ENCODE measurements around the gene PLXNA4. TPM values are rescaled to one million over a fixed set of nuclear protein-coding genes. Genes with fewer than 3 reads are reported as not detected.
"Not testable (repeated sequence)": the region's sequence is repeated elsewhere in the genome, so short reads cannot be mapped to it uniquely, and the experiment has no call there.

The PLXNA4 gene
- total RNA-seq, 2 experiments from 2014 or later = 0.75 to 0.85 TPM

DNA sequence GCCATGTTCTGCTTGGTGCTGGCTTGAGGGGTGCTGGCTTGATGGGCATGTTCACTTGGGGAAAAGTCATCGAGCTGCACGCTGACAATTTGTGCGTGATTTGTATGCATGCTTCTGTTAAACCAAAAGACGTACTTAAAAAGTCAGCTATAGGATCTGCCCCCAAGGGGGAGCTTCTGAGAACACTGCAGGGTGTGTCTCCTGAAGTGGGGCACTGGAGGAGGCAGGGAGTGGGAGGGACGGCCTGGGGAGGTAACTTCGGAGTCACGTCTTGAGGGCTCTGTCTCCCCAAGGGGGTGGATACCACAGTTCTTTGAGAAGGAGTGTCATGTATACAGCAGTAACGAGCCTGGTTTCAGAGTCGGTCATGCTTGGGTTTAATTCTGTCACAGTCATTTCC, 406.5 kb downstream of the PLXNA4 start:
- CTCF ChIA-PET = no interaction called here
- H3K27me3 ChIP-seq (ENCODE audit: control insufficient read depth in 1 of 2, insufficient read depth in 2 of 2, low read length in 2 of 2) = peaks cover 0 to 2% of the 10 kb centered on the region in 2 experiments
- H3K9me3 ChIP-seq (ENCODE audit: control insufficient read depth in 1 of 2, insufficient read depth in 1 of 2, low read length in 2 of 2) = peaks cover 0 to 10% of the 10 kb centered on the region in 2 experiments
- intact Hi-C loops (cut with DNase I, micrococcal nuclease) = no loop called here
- POLR2A ChIA-PET = no interaction called here
- H3K9me3 Mint-ChIP-seq = no peaks in the 10 kb centered on the region
- TF ChIP-seq, protein P1, sequence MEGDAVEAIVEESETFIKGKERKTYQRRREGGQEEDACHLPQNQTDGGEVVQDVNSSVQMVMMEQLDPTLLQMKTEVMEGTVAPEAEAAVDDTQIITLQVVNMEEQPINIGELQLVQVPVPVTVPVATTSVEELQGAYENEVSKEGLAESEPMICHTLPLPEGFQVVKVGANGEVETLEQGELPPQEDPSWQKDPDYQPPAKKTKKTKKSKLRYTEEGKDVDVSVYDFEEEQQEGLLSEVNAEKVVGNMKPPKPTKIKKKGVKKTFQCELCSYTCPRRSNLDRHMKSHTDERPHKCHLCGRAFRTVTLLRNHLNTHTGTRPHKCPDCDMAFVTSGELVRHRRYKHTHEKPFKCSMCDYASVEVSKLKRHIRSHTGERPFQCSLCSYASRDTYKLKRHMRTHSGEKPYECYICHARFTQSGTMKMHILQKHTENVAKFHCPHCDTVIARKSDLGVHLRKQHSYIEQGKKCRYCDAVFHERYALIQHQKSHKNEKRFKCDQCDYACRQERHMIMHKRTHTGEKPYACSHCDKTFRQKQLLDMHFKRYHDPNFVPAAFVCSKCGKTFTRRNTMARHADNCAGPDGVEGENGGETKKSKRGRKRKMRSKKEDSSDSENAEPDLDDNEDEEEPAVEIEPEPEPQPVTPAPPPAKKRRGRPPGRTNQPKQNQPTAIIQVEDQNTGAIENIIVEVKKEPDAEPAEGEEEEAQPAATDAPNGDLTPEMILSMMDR (IDR thresholded peaks at IDR 0.05) = no peak
- no peaks in the 10 kb centered on the region for H3K4me1 Mint-ChIP-seq (ENCODE audit: low read depth)
- no peaks in the 10 kb centered on the region for H3K4me1 ChIP-seq (ENCODE audit: insufficient read depth, low read length)
- no peak overlapping the region for H3K4me3 Mint-ChIP-seq
- no peak overlapping the region for H3K27ac ChIP-seq (ENCODE audit: low read depth in 1 of 2, low read length in 2 of 2)
- DNase-seq = no peak
- no peaks in the 10 kb centered on the region for H3K36me3 ChIP-seq (ENCODE audit: insufficient read depth, low read length)
- no peaks in the 10 kb centered on the region for H3K27me3 Mint-ChIP-seq
- no peak for ATAC-seq (ENCODE audit: poor library complexity)
- no peaks in the 10 kb centered on the region for H3K36me3 Mint-ChIP-seq (ENCODE audit: low read depth)
- no peak overlapping the region for H3K4me3 ChIP-seq (ENCODE audit: low read length)
- no peak overlapping the region for H3K27ac Mint-ChIP-seq

DNA sequence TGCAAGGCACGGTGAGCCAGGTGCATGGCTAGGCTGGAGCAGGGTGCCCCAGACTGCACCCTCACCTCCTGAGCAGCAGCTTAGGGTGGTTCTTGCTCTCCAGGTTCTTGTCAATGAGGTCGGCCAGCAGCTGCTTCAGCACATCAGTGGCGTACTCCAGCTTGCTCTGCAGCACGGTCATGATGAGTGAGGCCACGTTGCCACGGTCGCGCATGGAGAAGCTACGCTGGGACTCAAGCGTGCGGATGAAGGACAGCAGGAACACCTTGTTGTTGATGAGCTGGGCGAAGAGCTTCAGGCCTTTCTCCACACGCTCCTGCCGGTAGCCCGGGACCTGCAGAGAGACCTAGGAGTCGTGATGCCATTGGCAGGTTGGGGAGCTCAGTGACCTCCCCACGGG, 408.0 kb downstream of the PLXNA4 start:
- TF ChIP-seq, protein P1 (IDR thresholded peaks at IDR 0.05) = no peak
- H3K4me3 ChIP-seq (ENCODE audit: low read length) = no peak overlapping the region
- Mint-ChIP-seq H3K9me3 (no peaks in the 10 kb centered on the region), H3K27me3 (no peaks in the 10 kb centered on the region), H3K4me3 (no peak overlapping the region), H3K27ac (no peak overlapping the region), H3K4me1 (ENCODE audit: low read depth) (no peaks in the 10 kb centered on the region), H3K36me3 (ENCODE audit: low read depth) (no peaks in the 10 kb centered on the region)
- ATAC-seq (ENCODE audit: poor library complexity) (no peak), DNase-seq (no peak)
- intact Hi-C loops (cut with DNase I, micrococcal nuclease) = no loop called here
- no peak overlapping the region for H3K27ac ChIP-seq (ENCODE audit: low read depth in 1 of 2, low read length in 2 of 2)
- POLR2A ChIA-PET = no interaction called here
- no peaks in the 10 kb centered on the region for H3K36me3 ChIP-seq (ENCODE audit: insufficient read depth, low read length)
- CTCF ChIA-PET = no interaction called here
- no peaks in the 10 kb centered on the region for H3K4me1 ChIP-seq (ENCODE audit: insufficient read depth, low read length)
- H3K27me3 ChIP-seq (ENCODE audit: control insufficient read depth in 1 of 2, insufficient read depth in 2 of 2, low read length in 2 of 2) = peaks cover 0 to 2% of the 10 kb centered on the region in 2 experiments
- H3K9me3 ChIP-seq (ENCODE audit: control insufficient read depth in 1 of 2, insufficient read depth in 1 of 2, low read length in 2 of 2) = peaks cover 0 to 13% of the 10 kb centered on the region in 2 experiments

DNA sequence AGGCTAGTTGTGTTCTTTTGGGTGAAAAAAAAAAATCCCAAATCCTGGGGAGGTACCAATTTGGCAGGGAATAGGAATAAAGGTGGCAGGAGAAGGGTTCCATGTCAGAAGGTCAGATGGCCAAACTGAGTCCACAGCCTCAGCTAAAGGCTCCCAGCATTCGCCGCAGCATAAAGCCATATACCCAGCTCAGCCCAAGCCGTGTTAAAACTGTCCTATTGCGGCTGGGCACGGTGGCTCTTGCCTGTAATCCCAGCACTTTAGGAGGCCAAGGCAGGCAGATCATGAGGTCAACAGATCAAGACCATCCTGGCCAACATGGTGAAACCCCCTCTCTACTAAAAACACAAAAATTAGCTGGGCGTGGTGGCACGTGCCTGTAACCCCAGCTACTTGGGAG, 410.6 kb downstream of the PLXNA4 start:
- ATAC-seq (ENCODE audit: poor library complexity); H3K4me1 ChIP-seq (ENCODE audit: insufficient read depth, low read length); intact Hi-C loops (cut with DNase I, micrococcal nuclease); H3K4me3 Mint-ChIP-seq; H3K36me3 ChIP-seq (ENCODE audit: insufficient read depth, low read length); H3K4me1 Mint-ChIP-seq (ENCODE audit: low read depth); H3K36me3 Mint-ChIP-seq (ENCODE audit: low read depth); H3K27ac Mint-ChIP-seq; POLR2A ChIA-PET; H3K4me3 ChIP-seq (ENCODE audit: low read length); CTCF ChIA-PET; DNase-seq; H3K27me3 Mint-ChIP-seq; H3K27me3 ChIP-seq (ENCODE audit: control insufficient read depth in 1 of 2, insufficient read depth in 2 of 2, low read length in 2 of 2); H3K9me3 Mint-ChIP-seq; H3K27ac ChIP-seq (ENCODE audit: low read depth in 1 of 2, low read length in 2 of 2): not testable (repeated sequence)
- peaks cover 0 to 24% of the 10 kb centered on the region in 2 experiments for H3K9me3 ChIP-seq (ENCODE audit: control insufficient read depth in 1 of 2, insufficient read depth in 1 of 2, low read length in 2 of 2)

DNA sequence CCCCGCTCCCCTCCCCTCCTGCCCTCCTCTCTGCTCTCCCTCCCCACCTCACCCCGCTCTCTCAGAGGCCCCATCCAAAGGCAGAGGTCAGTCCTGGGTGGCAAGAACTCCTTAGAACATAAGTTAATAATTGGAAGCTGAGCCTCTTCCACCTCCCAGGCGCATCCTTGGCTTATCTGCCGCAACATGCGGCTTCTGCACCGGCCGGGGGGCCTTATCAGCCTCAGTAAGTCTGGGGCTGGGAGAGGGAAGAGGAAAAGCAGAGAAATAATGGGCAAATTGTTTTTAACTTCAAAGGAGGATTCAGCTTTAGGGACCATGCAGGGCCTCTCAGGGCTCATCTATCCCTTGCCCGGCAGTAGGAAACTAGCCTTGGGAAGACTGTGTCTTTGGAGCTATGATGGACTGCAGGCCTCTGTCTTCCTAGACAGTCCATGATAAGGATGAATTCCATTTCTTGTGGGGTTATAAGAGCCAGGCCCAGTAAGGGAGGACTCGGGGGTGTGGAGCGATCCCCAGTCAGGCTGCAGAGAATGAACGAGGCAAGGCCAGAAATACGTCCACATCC, 411.6 kb downstream of the PLXNA4 start:
- no peak for DNase-seq
- no peaks in the 10 kb centered on the region for H3K9me3 Mint-ChIP-seq
- H3K4me1 Mint-ChIP-seq (ENCODE audit: low read depth) = no peaks in the 10 kb centered on the region
- Histone ChIP-seq H3K4me3 (ENCODE audit: low read length) (no peak overlapping the region), H3K27ac (ENCODE audit: low read depth in 1 of 2, low read length in 2 of 2) (no peak overlapping the region), H3K9me3 (ENCODE audit: control insufficient read depth in 1 of 2, insufficient read depth in 1 of 2, low read length in 2 of 2) (peaks cover 0 to 24% of the 10 kb centered on the region in 2 experiments), H3K4me1 (ENCODE audit: insufficient read depth, low read length) (no peaks in the 10 kb centered on the region), H3K36me3 (ENCODE audit: insufficient read depth, low read length) (no peaks in the 10 kb centered on the region), H3K27me3 (ENCODE audit: control insufficient read depth in 1 of 2, insufficient read depth in 2 of 2, low read length in 2 of 2) (peaks cover 0 to 4% of the 10 kb centered on the region in 2 experiments)
- ChIA-PET CTCF (no interaction called here), POLR2A (no interaction called here)
- TF ChIP-seq, protein P1 (IDR thresholded peaks at IDR 0.05) = no peak
- no peak overlapping the region for H3K4me3 Mint-ChIP-seq
- H3K27me3 Mint-ChIP-seq = no peaks in the 10 kb centered on the region
- intact Hi-C loops (cut with DNase I, micrococcal nuclease) = no loop called here
- ATAC-seq (ENCODE audit: poor library complexity) = no peak
- H3K27ac Mint-ChIP-seq = no peak overlapping the region
- no peaks in the 10 kb centered on the region for H3K36me3 Mint-ChIP-seq (ENCODE audit: low read depth)

All from CD4-positive, alpha-beta T cell (primary cell).